Lung (tissue), 12 donors: ENCODE data around the gene CREB5. TPM values are rescaled to one million over a fixed set of nuclear protein-coding genes. Genes with fewer than 3 reads are reported as not detected.

Experiments
- ATAC-seq: fragments of 200-7000 bp; cut with Tn5 transposase; one replicate; pipeline ENCODE4 v1.9.1; 2020; ENCODE audit warnings: moderate number of reproducible peaks; ENCODE audit not compliant: insufficient read depth, low FRiP score
- DNase-seq, 3 donors: peaks; one replicate each; pipeline ENCODE4 v3.0.0-alpha.2; 2013 to 2017
- H3K27ac ChIP-seq, 2 donors: one replicate each; pipeline ENCODE4 v1.5.1; 2013; ENCODE audit warnings: mild to moderate bottlenecking in 2 of 2, moderate library complexity in 2 of 2, control low read depth in 1 of 2, inconsistent platforms in 1 of 2, low read depth in 1 of 2, low read length in 1 of 2
- H3K27me3 ChIP-seq, 3 donors: one replicate each; pipeline ENCODE4 v1.5.1; 2013; ENCODE audit warnings: low read length in 2 of 3; ENCODE audit not compliant: control insufficient read depth in 3 of 3, insufficient read depth in 3 of 3
- H3K36me3 ChIP-seq, 4 donors: one replicate each; pipeline ENCODE4 v1.5.1; 2013; ENCODE audit warnings: low read length in 4 of 4, mild to moderate bottlenecking in 1 of 4, moderate library complexity in 1 of 4; ENCODE audit not compliant: control insufficient read depth in 4 of 4, insufficient read depth in 4 of 4
- H3K4me1 ChIP-seq, 5 donors: one replicate each; pipeline ENCODE4 v1.5.1; 2013; ENCODE audit warnings: low read length in 5 of 5, mild to moderate bottlenecking in 2 of 5, moderate library complexity in 1 of 5; ENCODE audit not compliant: control insufficient read depth in 5 of 5, insufficient read depth in 5 of 5
- H3K4me3 ChIP-seq: one replicate; pipeline ENCODE4 v1.5.1; 2013; ENCODE audit warnings: mild to moderate bottlenecking, control low read depth, moderate library complexity
- H3K9ac ChIP-seq, 2 donors: one replicate each; pipeline ENCODE4 v1.5.1; 2013; ENCODE audit warnings: low read length in 2 of 2, control low read depth in 1 of 2; ENCODE audit not compliant: insufficient read depth in 1 of 2
- H3K9me3 ChIP-seq, 4 donors: one replicate each; pipeline ENCODE4 v1.5.1; 2013; ENCODE audit warnings: low read length in 3 of 4, mild to moderate bottlenecking in 1 of 4, moderate library complexity in 1 of 4; ENCODE audit not compliant: control insufficient read depth in 4 of 4, insufficient read depth in 3 of 4
- CTCF ChIP-seq: IDR thresholded peaks from 2 replicates; pipeline ENCODE4 v1.5.1; 2012; ENCODE audit warnings: mild to moderate bottlenecking; ENCODE audit errors: control extremely low read depth, extremely low read depth
- WGBS, 2 donors: extraction: QIAGEN DNeasy Blood & Tissue Kit; methylation state at CpG; one replicate each; pipeline ENCODE4 v1.1.7; 2013; 5-methylcytosine and 5-hydroxymethylcytosine counted together
- polyA plus RNA-seq, 2 donors: library from polyadenylated mRNA; stranded (reverse); fragments of 200-250 nt; gene quantifications; one replicate each; pipeline ENCODE4 v1.2.1, GENCODE V29; 2013
- total RNA-seq, 2 donors: library from RNA; depleted of rRNA in 1 of 2; stranded (reverse); fragments of >200 nt in 1 of 2; gene quantifications; one replicate each; pipeline ENCODE4 v1.2.1, GENCODE V29; 2014 to 2021
- donor health status: control.
- donor health status: control.
- donor health status: Bipolar disorder and iron deficiency.
- donor health status: healthy.
- donor health status: DM: yes; HTN: yes; CAD: no.

The CREB5 gene
- total and polyA plus RNA-seq, 4 donors, result 2.7 to 23.1 (median 9.6) TPM

GRCh38 chr7:28627263-28627653 lies 214.9 kb downstream of the CREB5 start:
- Histone ChIP-seq H3K9me3 (no peaks in the 10 kb centered on the region), H3K4me1 (peaks cover 1 to 36% (median 9%) of the 10 kb centered on the region in 5 donors), H3K27me3 (no peaks in the 10 kb centered on the region), H3K9ac (no peak overlapping the region), H3K36me3 (no peaks in the 10 kb centered on the region), H3K27ac (peak overlapping the region in 1 of 2 donors; percentile 4), H3K4me3 (no peak overlapping the region)
- no peak for TF ChIP-seq CTCF
- peak in 1 of 3 donors; percentile 45 for DNase-seq
- ATAC-seq, result no peak
- 79 to 87% methylated on average over 5 of the region's 5 CpGs for WGBS, 2 donors

- no peak overlapping the region for H3K27ac ChIP-seq
- WGBS, 2 donors, result 47 to 62% methylated on average over 4 of the region's 4 CpGs
These were observed 215.6 kb downstream of the CREB5 start for GRCh38 chr7:28627896-28628295.

GRCh38 chr7:28629216-28629842 lies 217.0 kb downstream of the CREB5 start:
- H3K9me3 ChIP-seq, result no peaks in the 10 kb centered on the region
- peaks cover 1 to 28% (median 9%) of the 10 kb centered on the region in 5 donors for H3K4me1 ChIP-seq
- peak overlapping the region in 1 of 2 donors; percentile 51 for H3K27ac ChIP-seq
- TF ChIP-seq CTCF, result no peak
- H3K36me3 ChIP-seq, result no peaks in the 10 kb centered on the region
- DNase-seq (no peak), ATAC-seq (no peak)
- WGBS, 2 donors, result 57 to 86% methylated on average over 4 of the region's 4 CpGs
- H3K4me3 ChIP-seq, result no peak overlapping the region
- no peak overlapping the region for H3K9ac ChIP-seq
- no peaks in the 10 kb centered on the region for H3K27me3 ChIP-seq

More at GRCh38 chr7:28627896-28628295, 215.6 kb downstream of the CREB5 start:
- no peak for TF ChIP-seq CTCF
- no peak overlapping the region for H3K4me3 ChIP-seq
- H3K9me3 ChIP-seq, result no peaks in the 10 kb centered on the region
- peak in 1 of 3 donors; percentile 66 for DNase-seq
- peaks cover 1 to 36% (median 9%) of the 10 kb centered on the region in 5 donors for H3K4me1 ChIP-seq
- no peak overlapping the region for H3K9ac ChIP-seq
- H3K36me3 ChIP-seq, result no peaks in the 10 kb centered on the region
- no peaks in the 10 kb centered on the region for H3K27me3 ChIP-seq
- no peak for ATAC-seq
